Tibial nerve (tissue), 3 donors: ENCODE measurements around the gene PARP12.

Experiments used
- CTCF ChIP-seq, 5 experiments: fragments of 200-600 bp in 3 of 5; fragments of 450-650 bp in 2 of 5; sonication (generic) in 3 of 5; IDR thresholded peaks; one replicate each; pipeline ENCODE4 v1.5.1; 2016 to 2019; ENCODE audit warnings: antibody characterized with exemption in 5 of 5, mild to moderate bottlenecking in 3 of 5, moderate library complexity in 2 of 5
- POLR2A ChIP-seq, 2 donors: fragments of 450-650 bp; IDR thresholded peaks; one replicate each; pipeline ENCODE4 v1.6.1; 2017; ENCODE audit warnings: antibody characterized with exemption in 2 of 2, mild to moderate bottlenecking in 2 of 2, moderate library complexity in 2 of 2

GRCh38 chr7:140050100-140050499 is 12.7 kb downstream of the PARP12 start:
- no peak for TF ChIP-seq CTCF (IDR thresholded peaks at IDR 0.05)
- TF ChIP-seq POLR2A (IDR thresholded peaks at IDR 0.05): no peak
